NCI-H1930 (cell line): ENCODE measurements around the gene ADAM33.

ENCODE experiments used
- DNase-seq, 2 experiments: peaks; one replicate each; lab custom pipeline; 2025; lab: John Stamatoyannopoulos, UW

Gene ADAM33, protein sequence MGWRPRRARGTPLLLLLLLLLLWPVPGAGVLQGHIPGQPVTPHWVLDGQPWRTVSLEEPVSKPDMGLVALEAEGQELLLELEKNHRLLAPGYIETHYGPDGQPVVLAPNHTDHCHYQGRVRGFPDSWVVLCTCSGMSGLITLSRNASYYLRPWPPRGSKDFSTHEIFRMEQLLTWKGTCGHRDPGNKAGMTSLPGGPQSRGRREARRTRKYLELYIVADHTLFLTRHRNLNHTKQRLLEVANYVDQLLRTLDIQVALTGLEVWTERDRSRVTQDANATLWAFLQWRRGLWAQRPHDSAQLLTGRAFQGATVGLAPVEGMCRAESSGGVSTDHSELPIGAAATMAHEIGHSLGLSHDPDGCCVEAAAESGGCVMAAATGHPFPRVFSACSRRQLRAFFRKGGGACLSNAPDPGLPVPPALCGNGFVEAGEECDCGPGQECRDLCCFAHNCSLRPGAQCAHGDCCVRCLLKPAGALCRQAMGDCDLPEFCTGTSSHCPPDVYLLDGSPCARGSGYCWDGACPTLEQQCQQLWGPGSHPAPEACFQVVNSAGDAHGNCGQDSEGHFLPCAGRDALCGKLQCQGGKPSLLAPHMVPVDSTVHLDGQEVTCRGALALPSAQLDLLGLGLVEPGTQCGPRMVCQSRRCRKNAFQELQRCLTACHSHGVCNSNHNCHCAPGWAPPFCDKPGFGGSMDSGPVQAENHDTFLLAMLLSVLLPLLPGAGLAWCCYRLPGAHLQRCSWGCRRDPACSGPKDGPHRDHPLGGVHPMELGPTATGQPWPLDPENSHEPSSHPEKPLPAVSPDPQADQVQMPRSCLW

DNA sequence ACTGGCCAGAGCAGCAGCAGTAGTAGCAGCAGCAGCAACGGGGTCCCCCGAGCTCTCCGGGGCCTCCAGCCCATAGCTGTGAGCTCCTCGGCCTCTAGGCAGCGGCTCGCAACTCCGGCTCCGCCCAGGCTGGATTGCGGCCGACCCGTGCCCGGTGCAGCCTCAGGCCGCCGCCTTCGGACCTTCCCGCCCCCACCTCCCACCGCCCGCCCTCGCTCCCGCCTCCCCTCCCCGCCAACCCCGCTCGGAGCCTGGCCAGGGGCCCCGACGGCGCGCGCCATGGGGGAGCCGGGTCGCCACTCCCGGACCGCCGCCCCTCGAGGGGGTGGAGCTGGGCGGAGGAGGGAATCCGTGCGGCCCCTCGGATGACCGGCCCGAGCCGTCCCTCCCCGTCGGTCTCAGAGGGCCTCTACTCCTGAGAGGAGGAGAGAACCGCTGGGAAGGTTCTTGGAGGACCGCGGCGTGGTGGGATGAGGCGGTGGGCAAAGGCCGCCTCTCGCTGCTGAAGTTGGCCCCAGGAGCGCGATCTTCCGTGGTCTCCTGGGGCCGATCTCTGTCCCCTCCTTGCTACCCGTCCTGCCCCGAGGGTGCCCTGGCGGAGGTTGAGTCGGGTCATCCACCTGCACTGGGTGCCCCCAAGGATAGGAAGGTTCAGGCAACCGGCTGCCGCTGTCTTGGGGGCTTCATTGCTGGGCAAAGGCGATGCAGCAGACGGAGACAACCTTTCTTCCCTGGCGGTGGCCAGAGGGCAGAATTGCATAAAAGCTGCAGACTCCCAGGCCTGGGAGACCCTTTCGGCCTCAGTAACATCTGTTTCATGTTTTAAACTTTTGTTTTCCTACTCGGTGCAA lies at the start of gene ADAM33:
Gene ADAM33 (minus strand): TSS at position 80 of the 851 bp plus-strand sequence. CDS start 6 bp downstream, at position 74.
- no peak for DNase-seq

DNA sequence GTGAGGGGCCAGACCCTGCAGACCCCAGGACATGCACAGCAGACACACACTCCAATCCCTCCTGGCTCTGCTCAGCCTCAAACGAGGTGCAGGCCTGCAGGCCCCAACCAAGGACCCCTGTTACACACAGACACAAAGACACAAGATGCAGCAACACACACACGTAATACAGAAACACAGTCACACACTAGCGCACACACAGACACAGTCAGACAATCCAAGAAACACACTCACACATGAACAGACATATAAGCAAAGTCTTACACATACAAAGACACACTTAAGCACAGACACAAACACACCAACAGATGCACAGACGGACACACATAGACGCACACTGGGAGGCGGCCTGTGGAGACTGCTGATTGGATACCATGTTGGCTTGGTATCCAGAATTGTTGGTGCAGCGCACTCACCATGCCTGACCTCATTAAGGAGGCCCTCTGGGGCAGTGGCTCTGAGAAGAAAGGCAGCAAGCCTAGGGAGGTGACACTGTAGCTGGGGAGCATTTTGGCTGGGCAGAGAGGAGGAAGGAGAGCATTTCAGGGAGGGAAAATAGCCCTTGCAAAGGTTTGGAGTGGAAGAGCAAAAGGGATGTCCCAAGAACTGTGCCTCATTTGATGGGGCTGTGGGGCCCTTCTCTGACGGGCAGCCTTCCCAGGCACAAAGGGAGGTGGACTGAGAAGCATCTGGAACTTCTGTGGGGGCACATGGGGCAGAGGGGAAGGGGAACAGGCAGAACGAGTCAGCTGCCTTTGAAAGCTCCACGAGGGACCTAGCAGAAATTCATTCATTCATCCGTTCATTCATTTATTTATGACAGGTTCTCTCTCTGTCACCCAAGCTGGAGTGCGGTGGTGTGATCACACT lies 49.2 kb upstream of the ADAM33 start:
- no peak for DNase-seq

DNA sequence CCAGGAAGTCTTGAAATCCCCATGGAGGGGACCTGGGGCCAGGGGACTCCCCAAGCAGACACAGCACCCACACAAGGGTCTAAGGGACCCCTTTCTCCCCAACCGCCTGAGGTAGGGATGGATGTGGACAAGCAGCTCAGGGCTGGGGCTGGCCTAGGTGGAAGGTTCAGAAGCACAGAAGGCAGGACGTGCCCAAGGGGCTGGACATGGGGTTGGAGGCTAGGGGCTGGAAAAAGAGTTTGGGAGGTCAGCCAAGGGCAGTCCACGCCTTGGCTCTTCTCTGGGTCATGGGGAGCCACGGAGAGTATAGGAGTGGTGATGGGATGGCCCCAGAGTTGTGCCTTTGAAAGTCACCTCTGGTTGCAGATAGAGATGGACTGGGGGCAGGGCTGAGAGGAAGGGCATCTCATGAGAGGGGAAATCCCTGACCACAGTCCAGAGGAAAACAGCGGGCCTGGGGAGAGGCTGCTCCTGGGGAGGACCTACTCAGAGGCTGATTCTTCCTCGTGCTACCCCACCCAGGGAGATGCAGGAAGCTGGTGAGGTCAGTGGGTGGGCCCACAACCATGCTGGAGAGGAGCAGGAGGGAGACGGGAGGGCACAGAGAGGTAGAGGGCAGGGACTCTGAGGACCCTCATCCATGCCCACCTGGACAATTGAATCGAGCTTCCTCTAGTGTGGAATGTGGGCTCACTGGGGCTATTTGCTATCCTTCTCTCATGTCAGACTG lies 48.2 kb upstream of the ADAM33 start:
- no peak for DNase-seq

DNA sequence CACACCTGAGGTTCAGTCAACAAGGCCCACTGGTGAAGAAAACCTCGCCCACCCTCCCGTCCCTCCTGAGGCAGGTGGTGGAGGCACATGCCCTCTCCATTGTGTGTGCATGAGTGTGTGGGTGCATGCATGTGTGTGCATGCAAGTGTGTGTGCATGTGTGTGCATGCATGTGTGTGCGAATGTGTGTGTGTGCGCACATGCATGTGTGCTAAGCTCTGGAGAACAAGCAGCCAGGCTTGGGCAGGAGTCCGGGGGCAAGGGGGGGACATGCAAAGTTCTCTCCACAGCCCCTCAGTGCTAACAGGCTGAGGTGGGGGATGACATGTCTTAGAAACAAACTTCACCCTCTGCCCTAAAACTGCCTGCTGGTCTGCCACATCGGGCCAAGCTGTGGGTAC lies 47.6 kb upstream of the ADAM33 start:
- DNase-seq, result no peak

DNA sequence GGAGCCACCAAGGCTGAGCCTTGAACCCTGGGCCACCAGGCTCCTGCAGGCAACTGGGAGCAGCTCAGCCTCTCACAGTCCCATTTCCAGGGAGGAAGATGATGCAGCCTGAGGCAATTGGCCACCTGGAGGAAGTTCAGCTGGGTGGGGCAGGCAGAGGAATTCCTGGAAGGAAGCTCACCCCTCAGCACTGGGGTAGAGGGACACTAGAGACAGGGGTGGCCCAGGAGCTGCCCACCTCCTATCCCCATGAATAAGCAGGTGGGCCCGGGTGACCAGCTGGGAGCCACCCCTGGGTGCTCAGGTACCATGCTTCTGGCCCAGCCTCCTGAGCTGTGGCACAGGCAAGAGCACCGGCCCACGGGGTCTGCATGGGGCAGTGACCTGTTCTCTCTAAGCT lies 47.1 kb upstream of the ADAM33 start:
- no peak for DNase-seq

DNA sequence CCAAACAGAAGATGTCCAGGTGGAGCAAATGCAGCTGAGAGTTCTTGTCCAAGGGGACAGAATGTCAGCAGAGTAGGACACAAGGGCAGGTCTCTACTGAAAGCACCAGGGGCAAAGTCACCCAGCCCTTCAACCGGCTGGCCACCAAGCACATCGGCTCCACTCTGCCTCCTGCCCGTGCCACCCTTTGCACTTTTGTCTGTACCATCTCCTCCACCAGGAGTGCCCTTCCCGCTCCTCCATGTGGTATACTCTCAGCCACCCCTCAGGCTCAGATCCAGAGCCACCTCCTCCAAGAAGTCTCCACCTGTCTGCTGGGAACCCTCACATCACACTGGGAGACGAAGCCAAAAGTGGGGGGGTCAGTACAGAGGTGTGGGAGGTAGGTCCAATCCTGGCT lies 46.5 kb upstream of the ADAM33 start:
- DNase-seq, result no peak

DNA sequence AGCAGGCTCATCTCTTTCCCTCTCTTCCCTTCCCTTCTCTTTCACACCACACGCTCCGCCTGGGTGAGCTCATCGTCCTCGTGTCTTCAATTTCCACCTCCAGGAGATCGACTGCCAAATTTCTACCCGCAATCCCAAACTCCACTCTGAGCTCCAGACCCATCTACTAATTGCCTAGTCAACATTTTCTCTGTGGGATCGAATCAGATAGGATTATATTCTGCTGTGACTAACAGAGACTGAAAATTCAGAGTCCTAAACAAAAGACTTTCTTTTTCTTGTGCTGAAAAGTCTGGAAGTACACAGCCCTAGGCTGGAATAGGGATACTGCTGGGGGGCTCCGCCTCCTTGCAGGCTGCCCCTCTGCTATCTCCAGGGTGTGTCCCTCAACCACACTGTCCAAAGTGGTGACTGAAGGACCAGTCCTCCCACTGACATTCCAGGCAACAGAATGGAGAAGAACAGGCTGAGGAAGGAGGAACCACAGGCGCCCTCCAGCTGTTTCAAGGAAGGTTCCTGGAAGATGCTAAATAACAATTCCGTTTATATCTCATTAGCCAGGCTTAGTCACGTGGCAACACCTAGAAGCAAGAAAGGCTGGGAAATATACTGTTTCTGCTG lies 45.7 kb upstream of the ADAM33 start:
- no peak for DNase-seq

DNA sequence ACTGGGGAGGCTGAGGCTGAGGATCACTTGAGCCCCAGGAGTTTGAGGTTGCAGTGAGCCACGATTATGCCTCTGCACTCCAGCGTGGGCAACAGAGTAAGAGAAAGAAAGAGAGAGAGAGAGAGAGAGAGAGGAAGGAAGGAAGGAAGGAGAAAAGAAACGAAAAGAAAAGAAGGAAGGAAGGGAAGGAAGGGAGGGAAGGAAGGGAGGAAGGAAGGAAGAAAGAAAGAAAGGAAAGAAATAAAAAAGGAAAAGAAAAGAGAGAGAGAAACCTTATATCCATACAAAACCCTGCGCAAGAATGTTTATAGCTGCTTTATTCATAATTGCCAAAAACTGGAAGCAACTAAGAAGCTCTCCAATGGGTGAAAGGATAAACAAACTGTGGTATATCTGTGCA lies 42.5 kb upstream of the ADAM33 start:
- no peak for DNase-seq

DNA sequence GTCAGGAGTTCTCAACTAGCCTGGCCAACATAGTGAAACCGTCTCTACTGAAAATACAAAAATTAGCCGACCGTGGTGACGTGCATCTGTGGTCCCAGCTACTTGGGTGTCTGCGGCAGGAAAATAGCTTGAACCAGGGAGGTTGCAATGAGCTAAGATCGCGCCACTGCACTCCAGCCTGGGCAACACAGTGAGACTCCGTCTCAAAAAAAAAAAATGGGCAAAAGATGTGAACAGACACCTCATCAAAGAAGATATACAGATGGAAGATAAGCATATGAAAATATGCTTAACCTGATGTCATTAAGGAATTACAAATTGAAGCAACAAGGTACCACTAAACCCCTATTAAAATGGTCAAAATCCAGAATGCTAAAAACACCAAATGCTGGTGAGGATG lies 41.5 kb upstream of the ADAM33 start:
- DNase-seq, result no peak

DNA sequence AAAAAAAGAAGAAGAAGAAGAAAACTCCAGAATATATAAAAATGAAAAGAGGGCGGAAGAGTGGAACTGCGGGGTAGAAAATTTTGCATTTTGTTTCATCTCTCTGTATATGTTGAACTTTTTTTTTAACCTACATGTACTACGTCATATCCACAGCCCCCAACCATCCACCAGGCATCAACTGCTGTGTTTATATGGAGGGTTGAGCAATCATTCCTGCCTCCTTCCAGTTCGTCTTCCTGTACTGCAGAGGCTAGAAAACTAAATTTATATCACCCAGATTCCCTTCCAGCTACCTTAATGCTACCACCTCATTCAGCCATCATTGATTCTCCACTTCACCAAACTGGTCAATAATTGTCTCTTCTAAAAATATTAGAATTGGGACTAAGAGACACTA lies 40.1 kb upstream of the ADAM33 start:
- DNase-seq, result no peak

DNA sequence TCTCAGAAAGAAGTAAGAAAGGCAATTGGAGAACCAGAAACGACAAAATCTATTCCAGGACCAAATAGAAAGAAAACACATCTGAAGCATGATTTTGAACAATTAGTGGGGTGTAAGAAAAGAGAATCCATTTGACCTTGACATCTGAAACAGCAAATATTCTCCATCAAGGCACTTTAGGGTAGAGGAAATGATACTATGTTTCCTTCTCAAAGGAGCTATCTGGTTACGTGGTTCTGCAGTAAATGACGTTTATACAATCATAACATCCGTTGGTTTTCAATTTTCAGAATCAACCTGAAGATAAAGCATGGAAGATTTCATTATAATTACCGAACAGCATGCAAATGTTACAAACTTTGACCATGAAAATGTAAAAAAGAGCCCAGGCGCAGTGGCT lies 38.8 kb upstream of the ADAM33 start:
- DNase-seq, result no peak

DNA sequence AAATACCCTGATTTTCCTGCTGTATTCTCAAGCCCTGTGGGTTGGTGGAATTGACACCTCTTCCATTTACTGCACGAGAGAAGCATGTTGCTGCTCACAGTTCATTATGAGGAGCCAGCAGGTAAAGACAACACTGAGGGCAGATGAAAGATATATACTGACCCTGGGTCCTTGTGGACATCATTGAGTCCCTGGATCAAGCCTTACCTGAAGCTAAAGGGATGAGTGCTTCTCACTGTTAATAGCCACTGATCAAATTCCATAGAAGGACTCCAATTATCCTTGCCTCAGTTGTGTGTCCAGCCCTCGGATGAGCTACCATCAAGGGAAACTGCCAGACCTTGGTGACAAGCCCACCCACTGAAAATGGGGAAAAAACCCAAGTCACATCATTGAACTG lies 38.3 kb upstream of the ADAM33 start:
- no peak for DNase-seq

DNA sequence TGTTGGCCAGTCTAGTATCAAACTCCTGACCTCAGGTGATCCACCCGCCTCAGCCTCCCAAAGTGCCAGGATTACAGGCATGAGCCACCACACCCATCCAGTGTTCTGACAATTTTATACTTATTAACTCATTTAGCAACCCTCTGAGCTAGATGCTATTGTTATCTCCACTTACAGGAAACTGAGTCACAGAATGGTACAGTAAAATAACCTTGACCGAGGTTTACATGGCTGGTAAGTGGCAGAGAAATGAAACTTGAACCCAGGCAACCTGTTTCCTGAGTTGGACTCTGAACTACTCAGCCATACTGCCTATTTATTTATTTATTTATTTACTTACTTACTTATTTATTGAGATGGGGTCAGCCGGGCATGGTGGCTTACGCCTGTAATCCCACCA lies 37.2 kb upstream of the ADAM33 start:
- no peak for DNase-seq

DNA sequence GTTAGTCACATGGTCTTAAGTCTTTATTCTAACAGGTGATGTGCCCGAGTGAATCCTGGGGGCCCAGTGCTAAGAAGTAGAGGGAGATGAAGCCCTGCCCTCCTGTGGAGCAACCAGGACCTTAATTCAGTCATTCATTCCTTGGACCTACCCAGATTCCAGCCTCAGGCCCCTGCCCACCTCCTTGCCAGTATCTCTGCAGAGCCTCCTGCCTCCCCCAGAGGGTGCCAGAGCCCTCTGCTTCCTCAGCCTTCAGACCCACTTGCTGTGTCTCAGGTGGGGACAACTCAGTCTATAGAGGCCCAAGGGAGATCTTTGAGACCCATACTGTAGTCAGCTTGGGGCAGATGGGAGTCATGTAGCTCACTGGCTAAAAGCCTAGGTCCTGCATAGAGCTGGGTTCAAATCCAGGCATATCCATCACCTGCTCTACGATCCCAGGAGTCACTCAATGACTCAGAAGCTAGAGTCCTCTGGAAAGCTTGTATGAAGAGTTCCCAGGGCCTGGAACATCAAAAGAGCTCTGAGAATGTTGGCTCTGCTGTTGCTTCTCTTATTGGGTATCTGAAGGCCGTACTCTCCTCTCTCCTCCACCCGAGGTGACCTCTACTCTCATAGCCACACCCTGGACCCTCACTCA lies 34.5 kb upstream of the ADAM33 start:
- peak; percentile 35 to 45 for DNase-seq

DNA sequence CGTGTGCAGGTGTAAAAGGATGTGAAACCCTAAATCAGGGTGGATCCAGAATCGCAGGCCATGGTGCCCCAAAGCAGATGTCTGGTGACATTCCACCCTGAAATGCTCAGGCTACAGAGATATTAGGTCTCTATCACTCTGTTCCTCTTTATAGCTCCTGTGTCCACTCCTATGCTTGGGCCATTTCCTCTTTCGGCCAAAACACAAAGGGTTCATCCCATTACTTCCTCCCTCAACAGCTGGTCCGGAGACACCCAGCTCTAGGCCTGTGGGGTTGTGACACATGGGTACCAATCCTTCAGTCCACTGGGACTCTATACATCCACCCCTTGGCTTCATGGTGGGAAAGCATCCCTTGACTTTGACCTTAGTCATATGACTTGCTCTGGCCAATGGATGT lies 32.3 kb upstream of the ADAM33 start:
- DNase-seq, result no peak

DNA sequence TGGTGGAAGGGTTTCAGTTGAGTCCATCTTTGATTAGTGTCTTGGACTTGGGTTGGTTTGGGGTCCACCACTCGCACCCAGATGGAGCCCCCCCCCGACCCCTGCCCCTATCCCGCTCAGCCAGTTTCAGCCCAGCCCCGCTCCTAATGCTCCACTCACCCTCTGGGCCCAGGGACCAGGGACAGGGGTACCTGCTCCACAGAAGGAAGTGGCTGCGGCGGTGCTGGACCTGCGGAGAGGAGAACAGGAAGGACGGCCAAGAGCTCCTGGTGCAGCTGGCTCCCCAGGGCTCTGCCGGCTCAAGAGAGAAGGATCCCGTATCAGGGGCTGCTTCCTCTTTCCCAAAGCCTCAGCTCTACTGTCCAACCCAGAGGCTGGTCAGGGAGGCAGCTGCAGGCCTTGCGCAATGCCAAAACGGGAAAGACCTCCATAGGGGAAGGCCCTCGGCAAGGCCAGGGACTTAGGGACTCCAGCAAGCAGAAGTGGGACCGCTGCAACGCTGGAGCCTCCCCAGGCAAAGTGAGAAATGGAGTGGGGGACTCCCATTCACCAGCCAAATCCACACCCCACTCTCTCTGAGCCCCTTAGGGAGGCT lies 30.6 kb upstream of the ADAM33 start, which contains the start of gene SIGLEC1:
Gene SIGLEC1 (minus strand): TSS at position 322 of the 595 bp plus-strand sequence. CDS start 5,472 bp downstream, outside the sequence.
- DNase-seq, result no peak

DNA sequence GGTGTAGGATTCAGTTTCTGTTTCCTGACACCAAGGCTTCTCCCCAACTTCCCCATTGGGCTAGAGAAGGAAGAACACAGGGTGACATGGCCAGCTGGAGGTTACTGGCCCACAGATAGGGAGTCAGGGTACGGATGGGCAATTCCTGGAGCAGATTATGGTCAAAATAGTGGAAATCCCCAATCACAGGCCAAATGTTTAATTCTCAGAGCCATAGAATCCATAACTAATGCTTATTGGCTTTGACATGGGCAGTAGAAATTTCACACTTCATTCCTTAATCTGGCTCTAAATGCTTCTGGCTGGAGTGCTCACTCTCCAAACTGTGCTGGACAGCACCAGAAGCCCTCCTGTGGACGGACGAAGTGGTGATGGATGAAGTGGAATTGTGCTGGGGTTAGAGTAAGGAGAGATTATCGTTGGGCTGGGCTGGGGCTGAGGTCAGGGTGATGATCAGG lies 29.7 kb upstream of the ADAM33 start:
- no peak for DNase-seq

DNA sequence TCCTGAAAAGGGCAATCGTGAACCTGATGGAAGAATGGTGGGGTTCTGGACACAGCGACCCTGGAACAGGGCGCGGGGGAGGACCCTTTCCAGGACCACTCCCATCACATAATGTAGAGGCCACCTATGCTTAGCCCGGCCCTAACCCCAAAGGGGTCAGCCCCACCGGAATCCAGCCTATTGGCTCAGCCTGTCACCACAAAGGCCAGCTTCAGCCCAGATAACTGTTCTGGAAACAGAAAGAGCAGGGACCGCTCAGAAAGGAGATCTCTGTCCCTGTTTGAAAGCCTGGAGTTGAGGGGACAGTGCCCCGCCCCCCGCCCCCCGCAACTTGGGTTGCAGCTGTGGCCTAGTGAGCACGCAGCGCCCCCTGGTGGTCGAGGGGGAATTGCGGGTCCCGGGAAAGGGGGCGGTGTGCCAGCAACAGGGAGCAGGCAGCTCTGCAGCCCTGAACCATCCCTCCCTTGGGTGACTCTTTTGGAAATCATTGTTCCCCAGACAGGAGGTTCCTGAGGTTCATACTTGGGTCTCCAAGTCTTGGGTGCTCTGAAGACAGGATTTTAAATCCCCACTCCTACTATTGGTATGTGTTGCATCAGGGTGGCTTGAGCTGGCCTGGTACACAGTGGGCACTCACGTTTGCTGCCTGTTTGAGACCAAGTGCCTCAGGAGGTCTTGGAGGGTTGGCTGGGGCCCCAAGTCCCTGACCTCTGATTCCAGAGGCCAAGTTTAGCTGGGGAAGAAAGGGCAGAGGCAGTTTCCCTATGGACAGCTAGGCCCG lies 29.1 kb upstream of the ADAM33 start:
- peak; percentile 12 to 71 for DNase-seq
